GM13977 (cell line): ENCODE measurements around the gene CDKL5.

Source experiments
- DNase-seq: peaks from one replicate; pipeline ENCODE4 v3.0.0; 2012; ENCODE audit warnings: low spot score
- in situ Hi-C: fragments of 300-500 bp; cut with MboI; formaldehyde crosslinking; loops from one replicate; pipeline ENCODE4 v1.12.0; 2022; ENCODE audit warnings: low sequenced_read_pairs, low pct_unique_long_range_greater_than_20kb, mixed read lengths, inconsistent platforms; ENCODE audit not compliant: unreplicated experiment
- TF ChIP-seq, protein P1 (sequence below): IDR thresholded peaks from 2 replicates; pipeline ENCODE4 v1.5.1; 2012; ENCODE audit warnings: mild to moderate bottlenecking, control low read depth; ENCODE audit not compliant: insufficient read depth; ENCODE audit errors: extremely low read depth, missing control alignments

The CDKL5 gene

DNA sequence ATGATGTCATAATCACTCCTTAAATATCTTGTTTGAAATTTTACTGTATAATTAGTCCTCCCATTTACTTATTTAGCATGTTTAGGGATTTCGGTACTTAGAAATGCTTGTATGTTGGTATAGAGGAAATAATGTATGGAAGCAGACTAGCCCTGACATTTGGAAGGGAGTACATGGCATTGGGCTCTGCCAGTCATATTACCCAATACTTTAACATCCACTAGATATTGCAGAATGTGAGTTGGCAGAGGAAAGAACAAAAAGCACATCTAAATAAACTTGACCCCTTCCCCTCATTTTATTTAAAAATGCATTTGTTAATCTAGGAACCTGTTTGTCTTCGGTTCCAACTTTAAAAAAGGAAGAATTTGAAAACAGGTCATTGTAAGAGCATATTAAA lies 168.7 kb downstream of the CDKL5 start:
- TF ChIP-seq, protein P1, sequence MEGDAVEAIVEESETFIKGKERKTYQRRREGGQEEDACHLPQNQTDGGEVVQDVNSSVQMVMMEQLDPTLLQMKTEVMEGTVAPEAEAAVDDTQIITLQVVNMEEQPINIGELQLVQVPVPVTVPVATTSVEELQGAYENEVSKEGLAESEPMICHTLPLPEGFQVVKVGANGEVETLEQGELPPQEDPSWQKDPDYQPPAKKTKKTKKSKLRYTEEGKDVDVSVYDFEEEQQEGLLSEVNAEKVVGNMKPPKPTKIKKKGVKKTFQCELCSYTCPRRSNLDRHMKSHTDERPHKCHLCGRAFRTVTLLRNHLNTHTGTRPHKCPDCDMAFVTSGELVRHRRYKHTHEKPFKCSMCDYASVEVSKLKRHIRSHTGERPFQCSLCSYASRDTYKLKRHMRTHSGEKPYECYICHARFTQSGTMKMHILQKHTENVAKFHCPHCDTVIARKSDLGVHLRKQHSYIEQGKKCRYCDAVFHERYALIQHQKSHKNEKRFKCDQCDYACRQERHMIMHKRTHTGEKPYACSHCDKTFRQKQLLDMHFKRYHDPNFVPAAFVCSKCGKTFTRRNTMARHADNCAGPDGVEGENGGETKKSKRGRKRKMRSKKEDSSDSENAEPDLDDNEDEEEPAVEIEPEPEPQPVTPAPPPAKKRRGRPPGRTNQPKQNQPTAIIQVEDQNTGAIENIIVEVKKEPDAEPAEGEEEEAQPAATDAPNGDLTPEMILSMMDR: no peak
- in situ Hi-C loops: no loop called here
- DNase-seq: no peak

DNA sequence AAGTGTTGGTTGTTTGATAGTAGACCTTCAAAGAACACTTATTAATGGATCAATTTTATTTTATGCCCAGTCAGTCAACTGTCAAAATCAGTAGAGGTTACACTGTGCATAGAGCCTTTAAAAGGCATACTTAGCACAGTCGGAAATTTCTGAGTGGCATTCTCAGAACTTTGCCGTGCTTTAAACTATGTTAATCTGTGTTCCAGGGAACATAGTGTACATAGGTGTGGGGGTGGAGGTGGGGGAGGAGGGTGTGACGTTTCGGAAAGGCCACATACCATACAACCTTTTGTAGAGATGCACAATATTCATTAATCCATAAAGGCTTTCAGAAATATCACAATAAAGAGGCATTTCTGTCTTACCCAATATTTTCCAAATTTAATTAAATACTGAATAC lies 170.7 kb downstream of the CDKL5 start:
- in situ Hi-C loops: no loop called here
- DNase-seq: no peak
- TF ChIP-seq, protein P1: no peak

DNA sequence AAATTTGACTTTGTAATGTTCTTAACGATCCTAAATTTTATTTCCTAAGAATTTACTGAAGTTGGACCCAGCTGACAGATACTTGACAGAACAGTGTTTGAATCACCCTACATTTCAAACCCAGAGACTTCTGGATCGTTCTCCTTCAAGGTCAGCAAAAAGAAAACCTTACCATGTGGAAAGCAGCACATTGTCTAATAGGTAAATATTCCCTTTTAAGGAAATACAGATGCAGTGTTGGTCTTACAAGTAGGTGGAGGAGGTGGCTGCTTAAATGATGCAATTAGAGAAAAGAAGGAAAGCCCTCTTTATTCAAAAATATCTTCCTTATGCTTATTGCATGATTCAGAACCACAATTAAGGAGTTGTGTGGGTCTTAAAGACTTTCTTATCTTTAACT lies 173.0 kb downstream of the CDKL5 start:
- in situ Hi-C loops: no loop called here
- DNase-seq: no peak
- TF ChIP-seq, protein P1: no peak

DNA sequence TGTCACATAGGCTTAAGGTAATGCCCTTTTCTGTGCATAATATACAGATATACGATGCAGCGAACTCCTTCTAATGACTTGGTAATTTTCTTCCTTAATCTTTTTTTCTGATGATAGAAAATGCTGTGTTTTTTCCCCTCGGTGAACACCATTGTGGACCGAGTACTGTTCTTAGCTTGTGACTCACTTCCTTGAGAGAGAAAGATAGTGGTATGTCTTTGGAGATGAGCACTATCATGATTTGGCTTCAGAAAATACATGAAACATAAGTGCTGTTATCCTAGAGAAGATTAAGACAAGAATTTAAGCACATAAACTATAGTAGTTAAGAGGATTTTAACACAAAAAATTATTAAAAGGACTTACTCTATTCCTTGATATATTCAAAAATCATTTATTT lies 182.6 kb downstream of the CDKL5 start:
- TF ChIP-seq, protein P1: no peak
- in situ Hi-C loops: no loop called here
- DNase-seq: no peak

DNA sequence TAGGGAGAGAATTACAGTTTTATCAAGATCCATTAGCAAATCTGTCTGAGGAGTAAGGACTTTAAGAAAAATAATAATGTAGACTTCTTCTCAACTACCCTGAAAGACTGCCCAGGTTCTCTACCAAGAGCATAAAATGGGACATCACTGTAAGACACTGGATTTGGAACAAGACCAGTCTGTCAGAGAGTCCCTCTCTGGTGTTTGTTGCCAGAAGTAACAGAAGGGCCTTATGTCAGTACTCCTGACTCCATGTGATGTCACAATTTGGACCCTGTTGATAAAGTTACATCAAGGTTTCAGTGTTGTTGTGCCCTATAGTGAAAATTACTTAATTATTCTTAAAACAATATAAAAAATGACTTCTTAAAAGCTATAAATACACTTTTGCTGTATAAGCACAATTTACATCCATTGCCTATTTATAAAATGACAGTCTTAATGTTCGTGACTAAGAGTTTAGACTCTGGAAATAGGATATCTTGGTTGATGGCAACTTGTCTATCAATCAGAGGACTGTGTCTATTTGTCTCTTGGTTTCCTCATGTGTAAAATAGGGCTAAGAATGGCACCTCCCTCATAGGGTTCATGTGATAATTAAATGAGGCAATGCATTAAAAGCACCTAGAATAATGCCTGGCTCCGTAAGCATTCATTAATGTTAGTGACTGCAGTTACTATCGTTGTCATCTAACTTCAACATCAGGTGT lies 188.7 kb downstream of the CDKL5 start:
- in situ Hi-C loops: no loop called here
- no peak for DNase-seq
- TF ChIP-seq, protein P1: no peak

DNA sequence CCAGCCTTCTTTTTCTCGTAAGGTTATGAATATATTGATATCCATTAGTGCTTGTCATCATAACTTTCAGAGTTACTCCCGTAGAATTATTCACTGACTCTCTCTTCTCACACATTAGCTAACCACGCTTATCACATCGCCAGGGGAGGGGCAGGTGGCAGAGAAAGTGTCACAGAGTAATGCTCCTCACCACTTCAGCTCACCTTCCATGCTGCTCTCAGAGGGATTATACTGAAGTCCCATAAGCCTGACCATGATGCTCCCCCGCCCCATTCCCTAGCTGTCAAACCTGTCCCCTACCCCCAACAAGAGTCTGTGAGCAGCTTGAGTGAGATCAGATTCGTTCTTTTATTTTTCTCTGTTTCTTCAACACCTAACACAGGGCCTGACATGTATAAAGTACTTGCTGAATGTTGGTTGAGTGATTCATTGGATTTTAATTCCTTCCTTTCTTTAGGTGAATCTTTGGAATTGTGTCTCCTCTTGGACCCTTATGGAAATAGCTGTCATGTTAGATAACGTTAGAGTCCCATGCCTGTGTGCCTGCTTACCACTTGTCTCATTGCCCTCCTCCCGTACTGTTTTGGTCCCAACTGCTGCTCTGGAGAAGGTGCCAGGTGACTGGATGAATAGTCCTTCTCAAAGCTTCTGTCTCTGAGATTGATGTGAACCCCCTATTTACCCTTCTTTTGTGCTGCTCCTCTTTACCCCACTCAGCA lies 191.4 kb downstream of the CDKL5 start:
- no peak for DNase-seq
- TF ChIP-seq, protein P1: no peak
- in situ Hi-C loops: no loop called here

DNA sequence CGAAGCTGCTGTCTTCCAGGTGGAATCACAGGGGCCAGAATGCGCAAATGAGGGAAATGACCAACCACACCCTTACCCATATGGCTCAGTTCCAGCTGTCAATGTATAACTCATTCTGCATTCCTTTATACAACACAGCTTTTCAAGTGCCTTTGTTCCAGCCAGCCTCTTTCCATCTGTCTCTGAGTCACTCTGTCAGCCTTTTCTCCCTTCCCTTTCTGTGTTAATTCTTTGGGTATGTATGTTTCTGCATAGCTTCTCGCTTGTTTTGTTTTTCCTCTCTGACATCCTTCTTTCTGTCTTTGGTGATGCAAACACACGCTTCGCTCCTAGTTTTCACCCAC lies 192.0 kb downstream of the CDKL5 start:
- DNase-seq: no peak
- TF ChIP-seq, protein P1: no peak
- in situ Hi-C loops: no loop called here
